Germinal center (tissue), 1 donor: Measurements from ENCODE around the gene SSX3.
"Not testable (repeated sequence)": the region's sequence is repeated elsewhere in the genome, so short reads cannot be mapped to it uniquely, and the experiment has no call there.

Experiments used
- DNase-seq: peaks from one replicate; pipeline ENCODE4 v3.0.0; 2012; ENCODE audit warnings: mixed read lengths, low spot score

Gene SSX3, protein sequence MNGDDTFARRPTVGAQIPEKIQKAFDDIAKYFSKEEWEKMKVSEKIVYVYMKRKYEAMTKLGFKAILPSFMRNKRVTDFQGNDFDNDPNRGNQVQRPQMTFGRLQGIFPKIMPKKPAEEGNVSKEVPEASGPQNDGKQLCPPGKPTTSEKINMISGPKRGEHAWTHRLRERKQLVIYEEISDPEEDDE

DNA sequence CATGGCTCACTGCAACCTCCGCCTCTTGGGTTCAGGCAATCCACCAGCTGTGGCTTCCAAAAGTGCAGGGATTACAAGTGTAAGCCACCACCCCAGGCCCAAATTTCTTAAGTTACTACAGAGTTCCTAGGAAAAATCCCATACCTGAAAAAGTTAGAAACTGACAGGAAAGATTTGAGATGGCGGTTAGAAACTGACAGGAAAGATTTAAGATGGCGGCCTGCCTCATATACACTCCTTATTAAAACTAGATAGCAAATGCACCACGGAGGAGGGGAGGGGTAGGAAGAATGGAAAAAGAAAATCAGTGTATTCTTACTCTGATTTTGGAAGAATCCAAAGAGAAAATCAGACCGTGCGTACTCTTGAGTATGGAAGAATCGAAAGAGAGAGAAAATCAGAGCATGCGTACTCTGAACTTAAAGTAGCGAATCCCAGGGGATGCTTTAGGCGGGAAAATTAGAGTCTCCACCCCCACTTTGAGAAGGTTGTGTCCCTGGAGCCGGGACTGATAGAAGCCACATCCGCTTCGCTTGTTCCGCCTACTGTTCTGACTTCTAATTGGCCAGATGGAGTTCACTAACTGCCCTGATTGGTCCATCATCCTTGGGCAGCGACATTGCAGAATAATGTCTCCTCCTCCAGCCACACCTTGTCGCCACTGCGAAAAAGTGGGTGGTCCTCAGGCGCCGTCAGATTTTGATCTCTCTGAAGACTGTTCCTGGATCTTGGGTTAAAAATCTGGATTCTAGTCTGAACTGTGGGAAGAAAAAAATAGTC lies at the start of gene SSX3:
Gene SSX3 (minus strand): TSS at position 389 of the 780 bp plus-strand sequence. CDS start 1,454 bp downstream, outside the sequence.
- DNase-seq: not testable (repeated sequence)

DNA sequence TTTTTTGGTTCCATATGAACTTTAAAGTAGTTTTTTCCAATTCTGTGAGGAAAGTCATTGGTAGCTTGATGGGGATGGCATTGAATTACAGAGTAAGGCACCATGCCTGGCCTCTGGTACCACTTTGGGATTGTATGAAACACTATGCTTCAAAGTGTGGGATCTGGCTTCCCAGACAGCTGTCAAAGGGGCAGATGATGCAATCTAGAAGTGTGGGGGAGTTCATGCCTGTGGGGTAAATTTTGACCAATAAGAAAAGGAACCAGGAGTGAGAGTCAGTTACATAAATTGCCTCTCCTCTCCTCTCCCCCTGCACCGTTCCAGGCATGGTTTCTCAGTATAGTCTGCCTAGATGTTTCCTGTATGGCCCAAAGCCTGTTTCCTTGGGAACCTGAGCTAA lies 41.3 kb upstream of the SSX3 start:
- DNase-seq: not testable (repeated sequence)

DNA sequence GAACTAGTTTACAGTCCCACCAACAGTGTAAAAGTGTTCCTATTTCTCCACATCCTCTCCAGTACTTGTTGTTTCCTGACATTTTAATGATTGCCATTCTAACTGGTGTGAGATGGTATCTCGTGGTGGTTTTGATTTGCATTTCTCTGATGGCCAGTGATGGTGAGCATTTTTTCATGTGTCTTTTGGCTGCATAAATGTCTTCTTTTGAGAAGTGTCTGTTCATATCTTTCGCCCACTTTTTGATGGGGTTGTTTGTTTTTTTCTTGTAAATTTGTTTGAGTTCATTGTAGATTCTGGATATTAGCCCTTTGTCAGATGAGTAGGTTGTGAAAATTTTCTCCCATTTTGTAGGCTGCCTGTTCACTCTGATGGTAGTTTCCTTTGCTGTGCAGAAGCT lies 40.4 kb upstream of the SSX3 start:
- DNase-seq: not testable (repeated sequence)

DNA sequence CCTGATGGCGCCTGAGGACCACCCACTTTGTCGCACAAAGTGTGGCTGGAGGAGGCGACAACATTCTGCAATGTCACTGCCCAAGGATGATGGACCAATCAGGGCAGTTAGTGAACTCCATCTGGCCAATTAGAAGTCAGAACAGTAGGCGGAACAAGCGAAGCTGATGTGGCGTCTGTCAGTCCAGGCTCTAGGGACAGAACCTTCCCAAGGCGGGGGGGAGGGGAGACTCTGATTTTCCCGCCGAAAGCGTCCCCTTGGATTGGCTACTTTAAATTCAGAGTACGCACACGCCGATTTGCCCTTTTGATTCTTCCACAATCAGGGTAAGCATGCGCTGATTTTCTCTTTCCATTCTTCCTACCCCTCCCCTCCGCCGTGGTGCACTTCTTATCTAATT lies 26.7 kb upstream of the SSX3 start, which contains the start of gene SSX4:
Gene SSX4 (plus strand): TSS at position 301 of the 400 bp plus-strand sequence. CDS start 515 bp downstream, outside the sequence.
- DNase-seq: not testable (repeated sequence)

DNA sequence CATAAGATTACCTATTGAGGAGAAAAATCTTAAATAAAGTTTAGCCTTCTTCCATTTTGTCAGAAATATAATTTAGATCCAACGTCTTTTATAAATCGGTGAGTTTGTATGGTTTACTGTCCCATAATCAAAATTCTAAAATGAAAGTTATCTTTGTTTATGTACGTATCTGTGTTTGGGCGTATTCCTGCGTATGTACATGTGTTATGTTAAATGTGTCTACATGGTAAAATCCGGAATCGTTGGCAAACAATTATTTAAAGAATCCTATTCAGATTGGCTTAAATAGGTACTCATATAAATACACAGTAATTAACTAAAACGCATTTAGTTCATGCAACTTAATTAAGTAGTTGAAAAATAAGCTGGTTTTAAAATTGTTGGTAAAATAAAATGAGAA lies 13.9 kb upstream of the SSX3 start:
- DNase-seq: not testable (repeated sequence)

DNA sequence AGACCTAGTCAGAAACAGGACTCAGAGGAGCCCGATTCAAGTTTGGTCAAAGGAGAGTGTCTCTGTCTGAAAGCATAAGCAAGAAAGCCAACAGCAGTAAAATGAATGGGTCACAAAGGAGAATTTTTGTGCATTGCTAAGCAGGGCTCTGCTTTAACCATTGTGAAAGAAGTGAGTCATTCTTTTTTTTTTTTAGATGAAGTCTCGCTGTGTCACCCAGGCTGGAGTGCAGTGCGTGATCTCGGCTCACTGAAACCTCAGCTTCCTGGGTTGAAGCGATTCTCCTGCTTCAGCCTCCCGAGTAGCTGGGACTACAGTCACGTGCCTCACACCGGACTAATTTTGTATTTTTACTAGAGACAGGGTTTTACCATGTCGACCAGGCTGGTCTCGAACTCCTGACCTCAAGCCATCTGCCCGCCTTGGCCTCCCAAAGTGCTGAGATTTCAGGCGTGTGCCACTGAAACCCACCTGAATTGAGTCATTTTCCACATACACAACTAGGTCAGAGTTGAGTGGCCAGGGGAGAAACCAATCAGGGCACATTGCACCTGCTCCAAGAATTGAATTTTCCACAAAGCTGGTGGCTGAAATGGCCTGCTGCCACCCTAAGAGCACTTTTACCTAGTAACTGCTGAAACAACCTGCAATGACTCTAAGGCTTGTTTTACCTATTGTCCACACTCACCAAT lies 11.4 kb upstream of the SSX3 start:
- DNase-seq: not testable (repeated sequence)

DNA sequence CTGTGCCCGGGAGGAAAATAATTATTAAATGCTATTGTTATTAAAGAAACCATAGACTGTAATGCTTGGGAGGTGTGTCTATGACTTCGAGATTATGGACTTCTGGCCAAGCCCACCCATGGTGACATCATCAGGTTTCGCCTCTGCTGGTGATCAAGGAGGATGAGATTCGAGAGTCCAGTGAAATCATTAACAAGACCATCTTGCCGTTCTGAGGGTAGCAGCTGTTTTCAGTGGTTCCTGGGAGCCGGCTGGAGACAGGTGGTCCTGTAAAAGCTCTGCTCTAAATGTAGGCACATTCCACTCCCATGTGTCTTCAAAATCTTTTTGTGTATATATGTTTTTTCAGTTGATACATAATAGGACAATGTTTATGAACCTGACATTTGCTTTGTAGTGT lies 2.8 kb upstream of the SSX3 start:
- DNase-seq: not testable (repeated sequence)

DNA sequence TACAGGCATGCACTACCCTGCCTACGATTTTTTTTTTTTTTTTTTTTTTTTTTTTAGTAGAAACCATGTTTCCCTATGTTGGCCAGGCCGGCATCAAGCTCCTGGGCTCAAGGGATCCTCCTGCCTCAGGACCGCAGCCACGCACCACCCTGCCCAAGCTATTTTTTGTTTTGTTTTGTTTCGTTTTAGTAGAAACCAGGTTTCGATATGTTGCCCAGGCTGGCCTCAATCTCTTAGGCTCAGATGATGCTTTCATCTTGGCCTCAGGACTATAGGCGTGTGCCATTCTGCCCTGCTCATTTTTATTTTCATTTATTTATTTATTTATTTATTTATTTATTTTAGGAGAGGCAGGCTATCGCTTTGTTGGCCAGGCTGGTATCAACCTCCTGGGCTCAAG lies 1.2 kb upstream of the SSX3 start:
- no peak for DNase-seq

DNA sequence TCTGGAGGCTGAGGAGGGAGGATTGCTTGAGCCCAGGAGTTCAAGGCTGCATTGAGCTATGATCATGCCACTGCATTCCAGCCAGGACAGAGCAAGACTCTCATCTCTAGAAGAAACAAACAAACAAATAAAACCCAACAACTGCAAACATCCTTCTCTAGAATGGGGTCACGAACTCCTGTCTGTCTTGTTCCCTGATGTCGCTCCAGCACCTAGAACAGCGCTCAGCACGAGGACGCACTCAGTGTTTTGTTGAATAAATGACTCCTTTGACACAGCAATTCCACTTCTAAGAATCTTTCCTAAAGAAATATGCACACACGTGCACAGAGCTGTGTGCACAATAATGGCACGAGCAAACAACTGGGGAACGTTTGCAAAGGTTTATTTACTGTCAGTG lies 10.4 kb downstream of the SSX3 start:
- not testable (repeated sequence) for DNase-seq

DNA sequence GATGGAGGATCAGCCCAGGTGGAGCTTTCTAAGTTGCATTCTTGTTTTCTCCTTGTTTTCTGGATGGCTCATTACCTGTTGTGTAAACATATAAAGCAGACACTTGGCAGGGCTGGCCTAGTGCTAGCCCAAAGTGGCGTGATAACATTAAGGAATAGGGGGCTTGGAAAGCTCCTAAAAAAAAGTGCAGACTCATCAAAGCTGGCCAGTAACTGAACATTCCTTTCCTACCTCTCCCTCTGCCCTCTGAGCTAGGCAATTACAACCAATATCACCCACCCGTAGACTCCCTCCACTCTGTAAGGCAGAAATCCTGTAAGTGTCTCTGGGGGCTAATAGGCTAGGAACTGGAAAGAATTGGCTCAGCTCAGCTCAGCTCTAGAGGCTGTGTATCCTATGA lies 42.5 kb downstream of the SSX3 start:
- not testable (repeated sequence) for DNase-seq

DNA sequence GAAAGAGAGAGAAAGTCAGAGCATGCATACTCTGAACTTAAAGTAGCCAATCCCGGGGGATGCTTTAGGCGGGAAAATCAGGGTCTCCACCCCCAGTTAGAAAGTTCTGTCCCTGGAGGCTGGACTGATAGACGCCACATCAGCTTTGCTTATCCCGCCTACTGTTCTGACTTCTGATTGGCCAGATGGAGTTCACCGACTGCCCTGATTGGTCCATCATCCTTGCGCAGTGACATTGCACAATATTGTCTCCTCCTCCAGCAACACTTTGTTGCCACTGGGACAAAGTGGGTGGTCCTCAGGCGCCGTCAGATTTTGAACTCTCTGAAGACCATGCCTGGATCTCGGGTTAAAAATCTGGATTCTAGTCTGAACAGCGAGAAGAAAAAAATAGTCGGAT lies 50.3 kb downstream of the SSX3 start:
- DNase-seq: no peak
